WTC11 (cell line): ENCODE measurements around the gene ITPR3. TPM values are rescaled to one million over a fixed set of nuclear protein-coding genes. Genes with fewer than 3 reads are reported as not detected.

Source experiments
- ATAC-seq: fragments of 200-7000 bp; cut with Tn5 transposase; 2 replicates; pipeline ENCODE4 v1.10.0; 2021; ENCODE audit warnings: mild to moderate bottlenecking, moderate library complexity
- CTCF ChIA-PET: fragments of 300-600 bp; sonication (Branson Sonifier 250); formaldehyde crosslinking; loops from one replicate; lab custom pipeline; 2021; ENCODE audit warnings: antibody characterized with exemption; lab: Charles Lee
- POLR2A ChIA-PET: fragments of 350-600 bp; sonication (Branson Sonifier 250); formaldehyde crosslinking; loops from one replicate; lab custom pipeline; 2021; ENCODE audit warnings: antibody characterized with exemption; lab: Charles Lee
- DNase-seq: peaks from one replicate; pipeline ENCODE4 v3.0.0; 2021; ENCODE audit warnings: low spot score
- H3K27ac Mint-ChIP-seq: 2 replicates; pipeline ENCODE4 v1.8.0; 2021; ENCODE audit warnings: mixed read lengths
- H3K27me3 Mint-ChIP-seq: 2 replicates; pipeline ENCODE4 v1.8.0; 2021; ENCODE audit warnings: low read depth, mild to moderate bottlenecking, moderate library complexity, mixed read lengths
- H3K36me3 Mint-ChIP-seq: 2 replicates; pipeline ENCODE4 v1.8.0; 2021; ENCODE audit warnings: mixed read lengths
- H3K4me1 Mint-ChIP-seq: 2 replicates; pipeline ENCODE4 v1.8.0; 2022; ENCODE audit warnings: mixed read lengths
- H3K4me3 Mint-ChIP-seq: 2 replicates; pipeline ENCODE4 v1.8.0; 2021; ENCODE audit warnings: mild to moderate bottlenecking, moderate library complexity, mixed read lengths
- H3K9me3 Mint-ChIP-seq: 2 replicates; pipeline ENCODE4 v1.8.0; 2021; ENCODE audit warnings: mixed read lengths
- CBFB ChIP-seq: sonication (generic); formaldehyde crosslinking; IDR thresholded peaks from 2 replicates; pipeline ENCODE4 v1.8.1; 2022; ENCODE audit warnings: mild to moderate bottlenecking, low read depth, missing genetic modification reagents
- FOXK1 ChIP-seq: sonication (generic); formaldehyde crosslinking; IDR thresholded peaks from 2 replicates; pipeline ENCODE4 v1.8.0; 2022; ENCODE audit warnings: mild to moderate bottlenecking, moderate library complexity, missing genetic modification reagents
- FOXP1 ChIP-seq: sonication (generic); formaldehyde crosslinking; IDR thresholded peaks from 2 replicates; pipeline ENCODE4 v1.8.0; 2022; ENCODE audit warnings: missing genetic modification reagents, mild to moderate bottlenecking, moderate library complexity, borderline replicate concordance
- KAT7 ChIP-seq: sonication (generic); formaldehyde crosslinking; IDR thresholded peaks from 2 replicates; pipeline ENCODE4 v1.8.1; 2023; ENCODE audit warnings: missing genetic modification reagents, mild to moderate bottlenecking, borderline replicate concordance
- NFE2L1 ChIP-seq: sonication (generic); formaldehyde crosslinking; IDR thresholded peaks from 2 replicates; pipeline ENCODE4 v1.8.1; 2023; ENCODE audit warnings: missing genetic modification reagents
- NFYB ChIP-seq: sonication (generic); formaldehyde crosslinking; conservative IDR thresholded peaks from 2 replicates; pipeline ENCODE4 v1.8.0; 2022; ENCODE audit warnings: low read depth, missing genetic modification reagents
- RORB ChIP-seq: fragments of 250-450 bp; sonication (Bioruptor Pico); IDR thresholded peaks from 2 replicates; pipeline ENCODE4 v1.9.0; 2021; ENCODE audit warnings: mild to moderate bottlenecking
- SMAD4 ChIP-seq: sonication (generic); formaldehyde crosslinking; IDR thresholded peaks from 2 replicates; pipeline ENCODE4 v1.8.0; 2022; ENCODE audit warnings: mild to moderate bottlenecking, missing genetic modification reagents
- ZNF423 ChIP-seq: fragments of 250-450 bp; sonication (Bioruptor Pico); IDR thresholded peaks from 2 replicates; pipeline ENCODE4 v2.1.2; 2022; ENCODE audit warnings: mild to moderate bottlenecking, moderate library complexity
- total RNA-seq: library from RNA; stranded (reverse); gene quantifications from 3 replicates; pipeline ENCODE4 v1.2.3, GENCODE V29; 2021
- TF ChIP-seq, protein P1 (sequence below): fragments of 250-450 bp; sonication (Bioruptor Pico); IDR thresholded peaks from 2 replicates; pipeline ENCODE4 v1.9.0; 2021; ENCODE audit warnings: mild to moderate bottlenecking
- TF ChIP-seq, protein P2 (sequence below): fragments of 200-600 bp; IDR thresholded peaks from 2 replicates; pipeline ENCODE4 v1.8.0; 2022; ENCODE audit warnings: antibody characterized with exemption
- TF ChIP-seq, protein P3 (sequence below): sonication (generic); formaldehyde crosslinking; IDR thresholded peaks from 2 replicates; pipeline ENCODE4 v1.8.0; 2022; ENCODE audit warnings: mild to moderate bottlenecking, missing genetic modification reagents
- TF ChIP-seq, protein P4 (sequence below): sonication (generic); formaldehyde crosslinking; IDR thresholded peaks from 2 replicates; pipeline ENCODE4 v1.8.0; 2022; ENCODE audit warnings: missing genetic modification reagents
- TF ChIP-seq, protein P5 (sequence below): sonication (generic); formaldehyde crosslinking; conservative IDR thresholded peaks from 2 replicates; pipeline ENCODE4 v1.8.1; 2023; ENCODE audit warnings: mild to moderate bottlenecking, low read depth, missing genetic modification reagents, moderate library complexity
- TF ChIP-seq, protein P6 (sequence below): sonication (generic); formaldehyde crosslinking; IDR thresholded peaks from 2 replicates; pipeline ENCODE4 v1.8.1; 2023; ENCODE audit warnings: mild to moderate bottlenecking, missing genetic modification reagents
- TF ChIP-seq, protein P7 (sequence below): sonication (generic); formaldehyde crosslinking; IDR thresholded peaks from 2 replicates; pipeline ENCODE4 v1.8.1; 2023; ENCODE audit warnings: mild to moderate bottlenecking, missing genetic modification reagents
- TF ChIP-seq, protein P8 (sequence below): sonication (generic); formaldehyde crosslinking; IDR thresholded peaks from 2 replicates; pipeline ENCODE4 v1.8.0; 2022; ENCODE audit warnings: mild to moderate bottlenecking, missing genetic modification reagents

Gene ITPR3
- total RNA-seq, 1 experiment from 2014 or later, result 47.3 TPM

DNA sequence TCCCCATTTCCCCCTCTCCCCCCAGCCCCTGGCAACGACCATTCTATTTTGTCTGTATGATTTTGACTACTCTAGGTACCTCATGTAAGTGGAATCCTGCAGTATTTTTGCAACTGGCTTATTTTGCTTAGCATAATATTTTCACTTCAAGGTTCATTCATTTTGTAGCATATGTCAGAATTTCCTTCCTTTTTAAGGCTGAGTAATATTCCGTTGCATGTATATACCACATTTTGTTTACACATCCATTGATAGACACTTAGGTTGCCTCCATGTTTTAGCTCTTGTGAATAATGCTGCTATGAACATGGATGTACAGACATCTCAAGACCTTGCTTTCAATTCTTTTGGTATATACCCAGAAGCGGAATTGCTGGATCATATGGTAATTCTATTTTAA lies 91.8 kb downstream of the ITPR3 start (continued):
- TF ChIP-seq FOXP1 (CRISPR knock-in tag) (no peak), KAT7 (CRISPR knock-in tag) (no peak), NFYB (CRISPR knock-in tag) (no peak), ZNF423 (CRISPR knock-in tag) (no peak), SMAD4 (CRISPR knock-in tag) (no peak)
- TF ChIP-seq, protein P1, sequence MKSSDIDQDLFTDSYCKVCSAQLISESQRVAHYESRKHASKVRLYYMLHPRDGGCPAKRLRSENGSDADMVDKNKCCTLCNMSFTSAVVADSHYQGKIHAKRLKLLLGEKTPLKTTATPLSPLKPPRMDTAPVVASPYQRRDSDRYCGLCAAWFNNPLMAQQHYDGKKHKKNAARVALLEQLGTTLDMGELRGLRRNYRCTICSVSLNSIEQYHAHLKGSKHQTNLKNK (CRISPR knock-in tag), result no peak
- TF ChIP-seq, protein P2, sequence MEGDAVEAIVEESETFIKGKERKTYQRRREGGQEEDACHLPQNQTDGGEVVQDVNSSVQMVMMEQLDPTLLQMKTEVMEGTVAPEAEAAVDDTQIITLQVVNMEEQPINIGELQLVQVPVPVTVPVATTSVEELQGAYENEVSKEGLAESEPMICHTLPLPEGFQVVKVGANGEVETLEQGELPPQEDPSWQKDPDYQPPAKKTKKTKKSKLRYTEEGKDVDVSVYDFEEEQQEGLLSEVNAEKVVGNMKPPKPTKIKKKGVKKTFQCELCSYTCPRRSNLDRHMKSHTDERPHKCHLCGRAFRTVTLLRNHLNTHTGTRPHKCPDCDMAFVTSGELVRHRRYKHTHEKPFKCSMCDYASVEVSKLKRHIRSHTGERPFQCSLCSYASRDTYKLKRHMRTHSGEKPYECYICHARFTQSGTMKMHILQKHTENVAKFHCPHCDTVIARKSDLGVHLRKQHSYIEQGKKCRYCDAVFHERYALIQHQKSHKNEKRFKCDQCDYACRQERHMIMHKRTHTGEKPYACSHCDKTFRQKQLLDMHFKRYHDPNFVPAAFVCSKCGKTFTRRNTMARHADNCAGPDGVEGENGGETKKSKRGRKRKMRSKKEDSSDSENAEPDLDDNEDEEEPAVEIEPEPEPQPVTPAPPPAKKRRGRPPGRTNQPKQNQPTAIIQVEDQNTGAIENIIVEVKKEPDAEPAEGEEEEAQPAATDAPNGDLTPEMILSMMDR, result no peak
- TF ChIP-seq, protein P3, sequence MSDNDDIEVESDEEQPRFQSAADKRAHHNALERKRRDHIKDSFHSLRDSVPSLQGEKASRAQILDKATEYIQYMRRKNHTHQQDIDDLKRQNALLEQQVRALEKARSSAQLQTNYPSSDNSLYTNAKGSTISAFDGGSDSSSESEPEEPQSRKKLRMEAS (CRISPR knock-in tag), result no peak

DNA sequence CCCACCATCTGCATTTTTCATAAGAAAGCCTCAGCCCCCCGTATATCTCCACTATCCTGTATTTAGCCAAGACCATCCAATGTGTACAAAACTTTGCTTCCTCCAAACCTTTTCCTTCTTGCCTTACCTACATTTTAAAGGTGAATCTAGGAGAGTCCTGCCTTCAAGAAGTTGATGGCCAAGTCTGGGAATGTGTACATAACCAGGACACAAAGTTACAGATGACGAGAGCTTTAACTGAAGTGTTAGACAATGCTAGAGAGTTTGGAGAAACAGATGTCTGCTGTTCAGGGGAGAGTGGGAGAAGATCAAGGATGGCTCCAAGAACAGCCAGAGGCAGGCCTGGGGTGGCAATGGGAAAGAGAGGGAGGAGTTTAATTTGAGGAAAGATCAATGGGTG lies 92.7 kb downstream of the ITPR3 start:
- no peak for TF ChIP-seq RORB (CRISPR knock-in tag)
- TF ChIP-seq, protein P4, sequence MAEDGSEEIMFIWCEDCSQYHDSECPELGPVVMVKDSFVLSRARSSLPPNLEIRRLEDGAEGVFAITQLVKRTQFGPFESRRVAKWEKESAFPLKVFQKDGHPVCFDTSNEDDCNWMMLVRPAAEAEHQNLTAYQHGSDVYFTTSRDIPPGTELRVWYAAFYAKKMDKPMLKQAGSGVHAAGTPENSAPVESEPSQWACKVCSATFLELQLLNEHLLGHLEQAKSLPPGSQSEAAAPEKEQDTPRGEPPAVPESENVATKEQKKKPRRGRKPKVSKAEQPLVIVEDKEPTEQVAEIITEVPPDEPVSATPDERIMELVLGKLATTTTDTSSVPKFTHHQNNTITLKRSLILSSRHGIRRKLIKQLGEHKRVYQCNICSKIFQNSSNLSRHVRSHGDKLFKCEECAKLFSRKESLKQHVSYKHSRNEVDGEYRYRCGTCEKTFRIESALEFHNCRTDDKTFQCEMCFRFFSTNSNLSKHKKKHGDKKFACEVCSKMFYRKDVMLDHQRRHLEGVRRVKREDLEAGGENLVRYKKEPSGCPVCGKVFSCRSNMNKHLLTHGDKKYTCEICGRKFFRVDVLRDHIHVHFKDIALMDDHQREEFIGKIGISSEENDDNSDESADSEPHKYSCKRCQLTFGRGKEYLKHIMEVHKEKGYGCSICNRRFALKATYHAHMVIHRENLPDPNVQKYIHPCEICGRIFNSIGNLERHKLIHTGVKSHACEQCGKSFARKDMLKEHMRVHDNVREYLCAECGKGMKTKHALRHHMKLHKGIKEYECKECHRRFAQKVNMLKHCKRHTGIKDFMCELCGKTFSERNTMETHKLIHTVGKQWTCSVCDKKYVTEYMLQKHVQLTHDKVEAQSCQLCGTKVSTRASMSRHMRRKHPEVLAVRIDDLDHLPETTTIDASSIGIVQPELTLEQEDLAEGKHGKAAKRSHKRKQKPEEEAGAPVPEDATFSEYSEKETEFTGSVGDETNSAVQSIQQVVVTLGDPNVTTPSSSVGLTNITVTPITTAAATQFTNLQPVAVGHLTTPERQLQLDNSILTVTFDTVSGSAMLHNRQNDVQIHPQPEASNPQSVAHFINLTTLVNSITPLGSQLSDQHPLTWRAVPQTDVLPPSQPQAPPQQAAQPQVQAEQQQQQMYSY (CRISPR knock-in tag), result no peak
- peaks cover 22% of the 10 kb centered on the region for H3K36me3 Mint-ChIP-seq
- H3K27ac Mint-ChIP-seq, result no peak overlapping the region
- H3K27me3 Mint-ChIP-seq, result no peaks in the 10 kb centered on the region; the same call in 1 of the 2 replicates
- peaks cover 26% of the 10 kb centered on the region for H3K4me1 Mint-ChIP-seq
- no peak for DNase-seq
- H3K4me3 Mint-ChIP-seq, result no peak overlapping the region
- no peaks in the 10 kb centered on the region for H3K9me3 Mint-ChIP-seq
- no peak for ATAC-seq
- POLR2A ChIA-PET, result no interaction called here
- CTCF ChIA-PET, result interaction anchor here (1.0 to 3.5 kb wide), 3 partner anchors 9 to 13 kb away, joined by 3 to 34 read pairs (median 3); no protein-coding TSS in a partner anchor

DNA sequence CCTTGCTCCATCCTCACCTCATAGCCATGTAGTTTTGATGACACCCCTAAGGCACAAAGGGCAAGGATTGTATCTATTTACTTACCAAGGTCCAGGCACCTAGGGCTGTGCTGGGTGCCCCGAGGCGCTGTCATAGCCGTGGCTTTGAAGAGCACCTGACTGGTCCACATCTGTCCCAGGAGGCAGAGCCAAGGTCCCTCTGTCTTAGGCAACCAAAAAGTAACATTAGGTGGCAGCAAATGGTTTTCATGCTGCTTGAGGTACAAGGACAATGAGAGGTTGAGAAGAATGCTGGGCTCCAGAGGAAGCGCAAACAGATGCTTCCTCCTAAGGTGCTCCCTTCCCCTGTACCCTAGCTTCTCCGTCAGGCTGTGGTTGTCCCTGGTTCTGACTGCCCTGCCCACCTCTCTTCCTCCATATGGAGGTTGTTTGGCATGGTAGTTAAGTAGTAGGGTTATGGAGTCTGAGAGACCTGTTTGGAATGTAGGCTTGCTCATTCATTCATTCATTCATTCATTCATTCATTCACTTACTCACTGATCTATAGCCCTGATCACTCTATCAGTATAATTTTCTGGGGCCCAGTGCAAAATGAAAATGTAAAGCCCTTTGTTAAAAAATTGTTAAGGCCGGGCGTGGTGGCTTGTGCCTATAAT lies 93.4 kb downstream of the ITPR3 start:
- CTCF ChIA-PET, result interaction anchor here (0.7 to 1.5 kb wide), 5 partner anchors 8 to 29 kb away, joined by 3 to 5 read pairs (median 3); no protein-coding TSS in a partner anchor
- H3K27ac Mint-ChIP-seq, result no peak overlapping the region
- POLR2A ChIA-PET, result no interaction called here
- H3K36me3 Mint-ChIP-seq, result peaks cover 15% of the 10 kb centered on the region
- H3K9me3 Mint-ChIP-seq, result no peaks in the 10 kb centered on the region
- DNase-seq (no peak), ATAC-seq (no peak)
- peaks cover 4% of the 10 kb centered on the region; the same call in 1 of the 2 replicates for H3K27me3 Mint-ChIP-seq
- H3K4me1 Mint-ChIP-seq, result peaks cover 26% of the 10 kb centered on the region
- H3K4me3 Mint-ChIP-seq, result no peak overlapping the region
- no peak for TF ChIP-seq FOXK1 (CRISPR knock-in tag)
- TF ChIP-seq, protein P5, sequence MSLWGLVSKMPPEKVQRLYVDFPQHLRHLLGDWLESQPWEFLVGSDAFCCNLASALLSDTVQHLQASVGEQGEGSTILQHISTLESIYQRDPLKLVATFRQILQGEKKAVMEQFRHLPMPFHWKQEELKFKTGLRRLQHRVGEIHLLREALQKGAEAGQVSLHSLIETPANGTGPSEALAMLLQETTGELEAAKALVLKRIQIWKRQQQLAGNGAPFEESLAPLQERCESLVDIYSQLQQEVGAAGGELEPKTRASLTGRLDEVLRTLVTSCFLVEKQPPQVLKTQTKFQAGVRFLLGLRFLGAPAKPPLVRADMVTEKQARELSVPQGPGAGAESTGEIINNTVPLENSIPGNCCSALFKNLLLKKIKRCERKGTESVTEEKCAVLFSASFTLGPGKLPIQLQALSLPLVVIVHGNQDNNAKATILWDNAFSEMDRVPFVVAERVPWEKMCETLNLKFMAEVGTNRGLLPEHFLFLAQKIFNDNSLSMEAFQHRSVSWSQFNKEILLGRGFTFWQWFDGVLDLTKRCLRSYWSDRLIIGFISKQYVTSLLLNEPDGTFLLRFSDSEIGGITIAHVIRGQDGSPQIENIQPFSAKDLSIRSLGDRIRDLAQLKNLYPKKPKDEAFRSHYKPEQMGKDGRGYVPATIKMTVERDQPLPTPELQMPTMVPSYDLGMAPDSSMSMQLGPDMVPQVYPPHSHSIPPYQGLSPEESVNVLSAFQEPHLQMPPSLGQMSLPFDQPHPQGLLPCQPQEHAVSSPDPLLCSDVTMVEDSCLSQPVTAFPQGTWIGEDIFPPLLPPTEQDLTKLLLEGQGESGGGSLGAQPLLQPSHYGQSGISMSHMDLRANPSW (CRISPR knock-in tag), result no peak
- TF ChIP-seq, protein P6, sequence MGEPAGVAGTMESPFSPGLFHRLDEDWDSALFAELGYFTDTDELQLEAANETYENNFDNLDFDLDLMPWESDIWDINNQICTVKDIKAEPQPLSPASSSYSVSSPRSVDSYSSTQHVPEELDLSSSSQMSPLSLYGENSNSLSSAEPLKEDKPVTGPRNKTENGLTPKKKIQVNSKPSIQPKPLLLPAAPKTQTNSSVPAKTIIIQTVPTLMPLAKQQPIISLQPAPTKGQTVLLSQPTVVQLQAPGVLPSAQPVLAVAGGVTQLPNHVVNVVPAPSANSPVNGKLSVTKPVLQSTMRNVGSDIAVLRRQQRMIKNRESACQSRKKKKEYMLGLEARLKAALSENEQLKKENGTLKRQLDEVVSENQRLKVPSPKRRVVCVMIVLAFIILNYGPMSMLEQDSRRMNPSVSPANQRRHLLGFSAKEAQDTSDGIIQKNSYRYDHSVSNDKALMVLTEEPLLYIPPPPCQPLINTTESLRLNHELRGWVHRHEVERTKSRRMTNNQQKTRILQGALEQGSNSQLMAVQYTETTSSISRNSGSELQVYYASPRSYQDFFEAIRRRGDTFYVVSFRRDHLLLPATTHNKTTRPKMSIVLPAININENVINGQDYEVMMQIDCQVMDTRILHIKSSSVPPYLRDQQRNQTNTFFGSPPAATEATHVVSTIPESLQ (CRISPR knock-in tag), result no peak
- TF ChIP-seq CBFB (CRISPR knock-in tag), result no peak
- TF ChIP-seq NFE2L1, result no peak
- TF ChIP-seq, protein P7, sequence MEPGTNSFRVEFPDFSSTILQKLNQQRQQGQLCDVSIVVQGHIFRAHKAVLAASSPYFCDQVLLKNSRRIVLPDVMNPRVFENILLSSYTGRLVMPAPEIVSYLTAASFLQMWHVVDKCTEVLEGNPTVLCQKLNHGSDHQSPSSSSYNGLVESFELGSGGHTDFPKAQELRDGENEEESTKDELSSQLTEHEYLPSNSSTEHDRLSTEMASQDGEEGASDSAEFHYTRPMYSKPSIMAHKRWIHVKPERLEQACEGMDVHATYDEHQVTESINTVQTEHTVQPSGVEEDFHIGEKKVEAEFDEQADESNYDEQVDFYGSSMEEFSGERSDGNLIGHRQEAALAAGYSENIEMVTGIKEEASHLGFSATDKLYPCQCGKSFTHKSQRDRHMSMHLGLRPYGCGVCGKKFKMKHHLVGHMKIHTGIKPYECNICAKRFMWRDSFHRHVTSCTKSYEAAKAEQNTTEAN (CRISPR knock-in tag), result no peak
- TF ChIP-seq, protein P8, sequence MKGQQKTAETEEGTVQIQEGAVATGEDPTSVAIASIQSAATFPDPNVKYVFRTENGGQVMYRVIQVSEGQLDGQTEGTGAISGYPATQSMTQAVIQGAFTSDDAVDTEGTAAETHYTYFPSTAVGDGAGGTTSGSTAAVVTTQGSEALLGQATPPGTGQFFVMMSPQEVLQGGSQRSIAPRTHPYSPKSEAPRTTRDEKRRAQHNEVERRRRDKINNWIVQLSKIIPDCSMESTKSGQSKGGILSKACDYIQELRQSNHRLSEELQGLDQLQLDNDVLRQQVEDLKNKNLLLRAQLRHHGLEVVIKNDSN, result no peak
